ENCODE results near the gene ZNF823.

DNA sequence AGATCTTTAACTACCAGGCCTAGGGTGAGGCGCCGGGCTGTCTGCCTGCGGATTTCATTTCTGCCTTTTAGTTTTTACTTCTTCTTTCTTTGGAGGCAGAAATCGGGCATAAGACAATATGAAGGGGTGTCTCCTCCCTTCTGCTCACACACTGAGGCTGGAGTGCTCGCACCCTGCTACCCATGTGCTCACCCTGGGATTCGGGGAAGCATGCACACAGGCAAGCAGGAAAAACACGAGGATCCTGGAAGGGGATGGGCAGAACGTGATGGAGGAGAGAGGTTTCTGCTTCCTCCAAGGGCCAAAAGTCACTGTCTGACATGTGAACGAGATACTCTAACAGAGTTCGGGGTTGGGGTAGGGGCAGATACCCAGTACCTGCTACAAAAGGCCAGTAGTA lies 28.4 kb downstream of the ZNF823 start:
- TF ChIP-seq FOXA2 (IDR thresholded peaks at IDR 0.05) = no peak
- no peak for TF ChIP-seq CTCF (IDR thresholded peaks at IDR 0.05; ENCODE audit: low read depth, low read length, missing input control)
- no peak for TF ChIP-seq MAX (IDR thresholded peaks at IDR 0.05)
- no peak for TF ChIP-seq RXRA (IDR thresholded peaks at IDR 0.05)
- TF ChIP-seq TAF1 (conservative IDR thresholded peaks at IDR 0.05) = no peak
- no peak for TF ChIP-seq RAD21 (IDR thresholded peaks at IDR 0.05)
